GM10266 (cell line): ENCODE results near the gene CHMP5.
"Not testable (repeated sequence)": the region's sequence is repeated elsewhere in the genome, so short reads cannot be mapped to it uniquely, and the experiment has no call there.

Experiments used
- DNase-seq: peaks from one replicate; pipeline ENCODE4 v3.0.0; 2012; ENCODE audit errors: extremely low spot score
- TF ChIP-seq, protein P1 (sequence below): IDR thresholded peaks from 2 replicates; pipeline ENCODE4 v1.5.1; 2012; ENCODE audit warnings: mild to moderate bottlenecking, low read depth; ENCODE audit not compliant: control insufficient read depth, insufficient read depth; ENCODE audit errors: missing control alignments

The CHMP5 gene

DNA sequence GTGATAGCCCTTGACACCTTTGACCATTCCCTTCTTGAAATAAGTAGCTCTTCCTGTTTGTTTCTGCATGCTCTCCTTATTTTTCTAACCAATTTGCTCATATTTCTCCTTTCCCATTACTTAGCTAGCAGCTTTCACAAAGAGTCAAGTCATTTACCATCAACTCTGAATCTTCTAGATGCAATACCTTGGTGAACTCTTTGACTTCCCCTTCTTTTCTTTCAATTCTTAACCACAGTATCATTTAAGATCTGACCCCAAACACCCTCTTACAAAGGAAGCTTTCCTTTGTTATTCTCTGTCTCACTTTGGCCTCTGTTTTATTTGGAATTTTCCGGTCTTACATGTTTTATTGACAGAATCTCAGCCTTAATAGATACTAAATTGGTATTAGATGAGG is 39.5 kb downstream of the CHMP5 start:
- DNase-seq = peak; percentile 9
- TF ChIP-seq, protein P1, sequence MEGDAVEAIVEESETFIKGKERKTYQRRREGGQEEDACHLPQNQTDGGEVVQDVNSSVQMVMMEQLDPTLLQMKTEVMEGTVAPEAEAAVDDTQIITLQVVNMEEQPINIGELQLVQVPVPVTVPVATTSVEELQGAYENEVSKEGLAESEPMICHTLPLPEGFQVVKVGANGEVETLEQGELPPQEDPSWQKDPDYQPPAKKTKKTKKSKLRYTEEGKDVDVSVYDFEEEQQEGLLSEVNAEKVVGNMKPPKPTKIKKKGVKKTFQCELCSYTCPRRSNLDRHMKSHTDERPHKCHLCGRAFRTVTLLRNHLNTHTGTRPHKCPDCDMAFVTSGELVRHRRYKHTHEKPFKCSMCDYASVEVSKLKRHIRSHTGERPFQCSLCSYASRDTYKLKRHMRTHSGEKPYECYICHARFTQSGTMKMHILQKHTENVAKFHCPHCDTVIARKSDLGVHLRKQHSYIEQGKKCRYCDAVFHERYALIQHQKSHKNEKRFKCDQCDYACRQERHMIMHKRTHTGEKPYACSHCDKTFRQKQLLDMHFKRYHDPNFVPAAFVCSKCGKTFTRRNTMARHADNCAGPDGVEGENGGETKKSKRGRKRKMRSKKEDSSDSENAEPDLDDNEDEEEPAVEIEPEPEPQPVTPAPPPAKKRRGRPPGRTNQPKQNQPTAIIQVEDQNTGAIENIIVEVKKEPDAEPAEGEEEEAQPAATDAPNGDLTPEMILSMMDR = no peak

DNA sequence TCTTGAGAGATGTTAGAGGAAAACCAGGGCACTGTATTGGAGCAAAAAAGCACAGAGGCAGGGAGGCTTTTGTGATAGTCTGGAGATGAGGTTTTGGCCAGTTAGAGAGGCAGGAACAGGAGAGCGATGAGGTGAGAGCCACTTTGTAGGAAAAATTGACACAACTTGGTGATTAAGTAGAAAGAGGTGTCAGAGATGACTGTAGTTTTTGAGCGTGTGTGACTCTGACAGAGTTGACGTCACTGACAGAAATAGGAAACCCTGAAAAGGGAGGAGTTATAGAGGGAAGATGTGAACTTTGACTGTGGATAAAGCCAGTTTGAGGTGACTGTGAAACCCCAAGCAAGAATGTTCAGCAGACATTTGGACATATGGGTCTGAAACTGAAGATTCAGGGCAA is 41.2 kb downstream of the CHMP5 start:
- TF ChIP-seq, protein P1 = no peak
- no peak for DNase-seq

DNA sequence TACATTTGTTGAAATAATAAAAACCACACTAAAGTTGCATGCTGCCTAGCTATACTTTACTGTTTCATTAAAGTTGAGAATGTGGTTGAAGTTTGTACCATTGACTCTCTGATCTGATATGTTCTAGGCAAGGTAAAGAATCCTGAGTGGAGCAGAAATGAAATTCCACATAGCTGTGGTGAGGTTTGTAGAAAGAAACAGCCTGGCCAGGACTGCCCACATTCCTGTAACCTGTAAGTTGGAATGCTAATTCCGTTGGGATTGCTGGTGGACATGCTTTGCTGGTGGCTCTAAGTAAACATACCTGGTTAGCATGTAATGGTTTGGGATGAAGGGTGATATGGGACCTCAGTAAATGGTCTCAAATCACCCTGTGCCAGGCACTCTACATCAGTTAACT is 42.2 kb downstream of the CHMP5 start:
- TF ChIP-seq, protein P1 = no peak
- DNase-seq = no peak

DNA sequence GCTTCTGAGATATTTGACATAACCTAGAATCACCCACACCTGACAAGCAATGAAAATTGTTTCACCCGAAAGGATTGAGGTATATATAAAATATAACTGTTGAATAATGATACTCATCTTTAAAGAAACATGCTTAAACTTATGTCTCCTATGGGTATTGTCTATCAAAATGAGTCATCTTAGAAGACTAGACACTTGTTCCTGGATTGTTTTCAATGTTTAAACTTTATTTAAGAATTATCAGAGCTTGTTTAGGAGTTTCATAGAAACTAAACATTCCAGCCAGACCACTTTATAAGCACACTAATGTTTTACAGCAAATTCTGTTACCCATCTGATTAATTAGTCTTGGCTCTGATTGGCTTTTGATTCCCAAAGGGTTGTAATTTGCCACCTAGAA is 45.1 kb downstream of the CHMP5 start:
- no peak for DNase-seq
- TF ChIP-seq, protein P1 = no peak

DNA sequence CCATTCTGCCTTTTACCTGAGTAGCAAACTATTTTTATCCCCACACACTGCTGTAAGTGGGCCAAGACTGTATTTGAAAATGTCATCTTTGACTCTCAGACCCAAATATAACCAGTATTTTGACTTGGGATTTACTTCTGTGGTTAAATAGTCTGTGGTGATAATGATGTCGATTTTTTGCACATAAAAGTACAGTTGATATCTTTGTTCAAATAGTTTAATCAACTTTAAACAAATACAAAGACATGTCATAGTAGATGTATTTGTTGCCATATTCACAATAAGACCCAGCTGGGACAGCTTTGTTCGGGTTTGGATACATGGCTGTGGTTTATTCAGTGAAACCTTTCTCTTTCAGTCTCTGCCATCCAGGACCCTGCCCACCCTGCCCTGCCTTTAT is 45.9 kb downstream of the CHMP5 start:
- TF ChIP-seq, protein P1 = no peak
- no peak for DNase-seq

DNA sequence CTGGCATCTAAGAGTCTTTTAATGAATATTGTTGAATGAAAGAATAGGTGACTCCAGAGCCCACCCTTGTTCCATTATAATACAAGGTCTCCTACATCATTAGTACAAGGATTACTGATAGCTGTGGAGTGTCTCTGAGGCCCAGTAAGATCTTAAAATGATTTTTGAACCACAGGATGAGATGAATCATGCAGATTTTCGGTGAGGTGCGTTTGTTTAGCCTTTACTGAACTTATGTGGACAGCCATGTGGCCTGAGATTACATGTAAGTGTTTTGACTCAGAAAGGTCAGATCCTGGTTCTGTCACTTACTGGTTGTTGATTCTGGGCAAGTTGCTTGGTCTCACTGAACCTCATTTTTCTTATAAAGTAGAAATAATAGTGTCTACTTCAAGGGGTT is 47.1 kb downstream of the CHMP5 start:
- DNase-seq = no peak

DNA sequence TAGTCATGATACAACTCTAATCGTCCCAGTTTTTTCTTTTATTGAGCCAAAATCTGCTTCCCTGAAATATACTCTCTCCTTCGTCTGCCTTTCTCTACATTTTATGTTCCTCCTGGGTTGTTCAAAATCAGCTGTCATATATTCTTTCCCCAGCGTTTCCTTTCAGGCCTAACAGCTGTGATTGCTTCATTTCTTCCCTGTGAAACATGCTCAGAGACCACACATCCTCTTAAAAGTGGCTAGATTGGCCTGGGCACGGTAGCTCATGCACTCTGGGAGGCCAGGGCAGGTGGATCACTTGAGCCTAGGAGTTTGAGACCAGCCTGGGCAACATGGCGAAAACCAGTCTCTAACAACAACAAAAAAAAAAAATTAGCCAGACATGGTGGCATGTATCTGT is 50.5 kb downstream of the CHMP5 start:
- DNase-seq = no peak
- TF ChIP-seq, protein P1 = no peak

More for the DNA sequence above, 47.1 kb downstream of the CHMP5 start:
- TF ChIP-seq, protein P1 = no peak

DNA sequence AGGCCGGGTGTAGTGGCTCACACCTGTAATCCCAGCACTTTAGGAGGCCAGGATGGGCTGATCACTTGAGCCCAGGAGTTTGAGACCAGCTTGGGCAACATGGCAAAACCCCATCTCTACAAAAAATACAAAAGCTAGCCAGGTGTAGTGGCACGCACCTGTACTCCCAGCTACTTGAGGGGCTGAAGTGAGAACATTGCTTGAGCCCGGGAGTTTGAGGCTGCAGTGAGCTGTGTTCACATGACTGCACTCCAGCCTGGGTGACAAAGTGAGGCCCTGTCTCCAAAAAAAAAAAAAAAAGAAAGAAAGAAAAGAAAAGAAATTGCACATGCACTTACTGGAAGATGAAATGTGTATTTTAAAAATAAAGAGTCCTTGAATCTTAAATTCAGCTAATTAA is 52.3 kb downstream of the CHMP5 start:
- DNase-seq = not testable (repeated sequence)
